Panc1 (cell line): Measurements from ENCODE around the gene SLC35F1. TPM values are rescaled to one million over a fixed set of nuclear protein-coding genes. Genes with fewer than 3 reads are reported as not detected.

Experiments
- ATAC-seq: fragments of 200-7000 bp; cut with Tn5 transposase; 2 replicates; pipeline ENCODE4 v1.9.1; 2020; ENCODE audit warnings: mild to moderate bottlenecking, moderate library complexity
- BruUV-seq: library from RNA; stranded (reverse); fragments of 400-500 nt; replicated peaks from 2 replicates; lab custom pipeline; 2021; lab: Mats Ljungman, UMichigan
- CTCF ChIA-PET: fragments of 300-600 bp; sonication (Branson Sonifier 250); formaldehyde crosslinking; loops from one replicate; lab custom pipeline; 2022; ENCODE audit warnings: antibody characterized with exemption; lab: Charles Lee
- POLR2A ChIA-PET: fragments of 300-600 bp; sonication (Branson Sonifier 250); formaldehyde crosslinking; loops from one replicate; lab custom pipeline; 2022; ENCODE audit warnings: antibody characterized with exemption; lab: Charles Lee
- DNase-seq: peaks from one replicate; pipeline ENCODE4 v3.0.0-alpha.2; 2010; ENCODE audit warnings: low read depth, low spot score
- H3K27ac ChIP-seq: 2 replicates; pipeline ENCODE4 v1.5.1; 2011; ENCODE audit warnings: mild to moderate bottlenecking, low read length, inconsistent platforms
- H3K27me3 ChIP-seq: fragments of 200-500 bp; sonication (Bioruptor generic); 2 replicates; pipeline ENCODE4 v1.6.0; 2014; ENCODE audit warnings: low read length, inconsistent platforms; ENCODE audit not compliant: control insufficient read depth, insufficient read depth
- H3K36me3 ChIP-seq: fragments of 200-500 bp; sonication (Bioruptor generic); 2 replicates; pipeline ENCODE4 v1.5.1; 2014; ENCODE audit warnings: inconsistent platforms, mild to moderate bottlenecking, low read length, moderate library complexity; ENCODE audit not compliant: control insufficient read depth, insufficient read depth
- H3K4me1 ChIP-seq: 2 replicates; pipeline ENCODE4 v1.5.1; 2011; ENCODE audit warnings: inconsistent platforms, mild to moderate bottlenecking, low read length, moderate library complexity; ENCODE audit not compliant: control insufficient read depth, insufficient read depth
- H3K4me3 ChIP-seq, 2 experiments: 2 replicates each; pipeline ENCODE4 v1.5.1; 2011 to 2012; ENCODE audit warnings: low read depth in 2 of 2, low read length in 2 of 2, mild to moderate bottlenecking in 2 of 2, inconsistent platforms in 1 of 2, moderate library complexity in 1 of 2
- H3K9me3 ChIP-seq: fragments of 200-500 bp; sonication (Bioruptor generic); 2 replicates; pipeline ENCODE4 v1.5.1; 2014; ENCODE audit warnings: low read depth, mild to moderate bottlenecking, inconsistent platforms, low read length, moderate library complexity; ENCODE audit not compliant: control insufficient read depth, insufficient read depth
- CTCF ChIP-seq: fragments of 450-650 bp; IDR thresholded peaks from 2 replicates; pipeline ENCODE4 v1.5.1; 2017; ENCODE audit warnings: mild to moderate bottlenecking
- POLR2AphosphoS5 ChIP-seq: IDR thresholded peaks from 2 replicates; pipeline ENCODE4 v1.6.1; 2012; ENCODE audit warnings: mild to moderate bottlenecking, low read depth, low read length, moderate library complexity
- REST ChIP-seq, 2 experiments: IDR thresholded peaks; 2 replicates each; pipeline ENCODE4 v1.6.1; 2011 to 2012; ENCODE audit warnings: low read depth in 2 of 2, control low read depth in 1 of 2, low read length in 1 of 2, mild to moderate bottlenecking in 1 of 2, moderate library complexity in 1 of 2; ENCODE audit not compliant: insufficient read depth in 1 of 2
- SIN3A ChIP-seq: IDR thresholded peaks from 2 replicates; pipeline ENCODE4 v1.6.1; 2012; ENCODE audit warnings: low read depth, mild to moderate bottlenecking, low read length, moderate library complexity, borderline replicate concordance; ENCODE audit not compliant: insufficient read depth
- TCF7L2 ChIP-seq: IDR thresholded peaks from 2 replicates; pipeline ENCODE4 v1.6.1; 2011; ENCODE audit warnings: mild to moderate bottlenecking, low read depth, low read length, inconsistent platforms
- in situ Hi-C: cut with HindIII; loops from 2 replicates; pipeline ENCODE4 v1.10.0; 2016; ENCODE audit warnings: low sequenced_read_pairs, low pct_unique_long_range_greater_than_20kb
- intact Hi-C: fragments of 100-400 bp; cut with micrococcal nuclease; formaldehyde crosslinking; loops from one replicate; pipeline ENCODE4 v1.10.0; 2022; ENCODE audit not compliant: unreplicated experiment
- total RNA-seq: library from RNA; stranded (reverse); gene quantifications from one replicate; pipeline ENCODE4 v1.2.1, GENCODE V29; 2021; ENCODE audit not compliant: unreplicated experiment

Gene SLC35F1
- total RNA-seq, 1 experiment from 2014 or later: not detected

DNA sequence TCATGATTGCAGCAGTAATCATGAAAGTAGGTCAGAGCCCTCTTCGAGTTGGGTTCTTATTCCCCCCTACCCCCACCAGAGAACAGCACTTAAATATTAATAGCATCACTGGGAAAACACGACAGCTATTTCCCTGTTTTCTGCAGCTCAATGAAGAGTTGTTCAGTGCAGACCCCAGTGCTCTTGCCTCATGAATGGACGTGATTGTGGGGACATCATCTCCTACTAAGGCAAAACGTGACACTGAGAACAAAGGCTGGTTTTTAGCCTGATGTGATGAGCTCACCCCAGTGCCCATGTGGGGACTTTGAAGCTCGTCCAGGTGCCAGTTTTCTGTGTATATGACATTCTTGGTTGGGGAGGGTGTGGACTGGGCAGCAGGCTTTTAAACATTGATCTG lies 105.9 kb downstream of the SLC35F1 start:
- intact Hi-C loops: no loop called here
- no peaks in the 10 kb centered on the region for H3K4me1 ChIP-seq
- no peak for TF ChIP-seq CTCF
- no peak overlapping the region for H3K4me3 ChIP-seq
- POLR2A ChIA-PET: interaction anchor here (0.5 kb wide), 1 partner anchor 13 kb away, joined by 3 read pairs; no protein-coding TSS in a partner anchor
- DNase-seq: no peak
- H3K36me3 ChIP-seq: no peaks in the 10 kb centered on the region
- H3K27ac ChIP-seq: no peak overlapping the region
- no peaks in the 10 kb centered on the region for H3K9me3 ChIP-seq
- H3K27me3 ChIP-seq: no peaks in the 10 kb centered on the region
- no peak for ATAC-seq
- in situ Hi-C loops: no loop called here
- no TSS peak for BruUV-seq
- CTCF ChIA-PET: no interaction called here

DNA sequence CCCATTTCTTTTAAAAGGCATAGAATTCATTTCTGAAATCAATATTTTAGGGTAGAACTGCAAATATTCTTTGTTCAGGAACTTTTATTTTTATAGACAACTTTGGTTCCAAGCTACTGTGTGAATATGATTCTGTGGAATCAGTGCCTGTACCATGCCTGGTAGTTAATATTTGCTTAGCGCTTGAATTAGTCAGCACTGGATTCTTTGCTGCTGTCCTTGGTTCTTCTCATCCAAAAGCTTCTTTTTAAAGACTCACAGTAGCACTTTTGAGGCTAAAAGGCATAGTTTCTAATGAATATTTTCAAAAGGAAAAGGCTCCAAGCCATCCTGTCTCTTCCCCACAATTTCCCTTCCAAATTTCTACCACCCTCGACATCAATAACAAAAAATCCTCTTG lies 109.5 kb downstream of the SLC35F1 start:
- in situ Hi-C loops: no loop called here
- BruUV-seq: no TSS peak
- Histone ChIP-seq H3K9me3 (no peaks in the 10 kb centered on the region), H3K27ac (no peak overlapping the region), H3K27me3 (no peaks in the 10 kb centered on the region), H3K36me3 (no peaks in the 10 kb centered on the region), H3K4me1 (no peaks in the 10 kb centered on the region), H3K4me3 (no peak overlapping the region)
- ATAC-seq: no peak
- no peak for DNase-seq
- TF ChIP-seq TCF7L2: no peak
- no peak for TF ChIP-seq SIN3A
- no peak for TF ChIP-seq POLR2AphosphoS5
- TF ChIP-seq CTCF: no peak
- no peak for TF ChIP-seq REST (IDR thresholded peaks at IDR 0.05; ENCODE audit: insufficient read depth in 1 of 2, low read depth in 2 of 2, low read length in 1 of 2)
- intact Hi-C loops: no loop called here
- CTCF ChIA-PET: no interaction called here
- POLR2A ChIA-PET: no interaction called here
